ENCODE results near the gene CYP27A1.

CYP27A1 gene

DNA sequence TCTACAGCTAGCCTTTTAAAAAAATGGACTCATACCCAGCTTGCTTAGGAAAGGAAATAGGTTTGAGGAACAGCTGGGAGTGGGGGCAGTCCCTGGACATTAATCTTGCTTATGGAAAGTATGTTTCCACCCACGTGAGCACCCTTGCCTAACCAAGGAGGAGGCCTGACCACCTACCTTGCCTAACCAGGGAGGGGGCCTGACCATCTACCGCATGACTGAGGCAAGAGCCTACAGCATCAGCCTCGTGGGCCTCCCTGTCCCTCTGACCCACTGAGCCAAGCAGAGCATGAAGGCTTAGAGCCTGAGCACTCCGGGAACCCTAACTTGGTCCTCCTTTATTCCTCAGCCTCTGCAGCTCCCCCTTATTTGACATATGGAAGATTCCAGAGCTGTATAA, 29.4 kb downstream of the CYP27A1 start:
- DNase-seq (ENCODE audit: low read depth): no peak

DNA sequence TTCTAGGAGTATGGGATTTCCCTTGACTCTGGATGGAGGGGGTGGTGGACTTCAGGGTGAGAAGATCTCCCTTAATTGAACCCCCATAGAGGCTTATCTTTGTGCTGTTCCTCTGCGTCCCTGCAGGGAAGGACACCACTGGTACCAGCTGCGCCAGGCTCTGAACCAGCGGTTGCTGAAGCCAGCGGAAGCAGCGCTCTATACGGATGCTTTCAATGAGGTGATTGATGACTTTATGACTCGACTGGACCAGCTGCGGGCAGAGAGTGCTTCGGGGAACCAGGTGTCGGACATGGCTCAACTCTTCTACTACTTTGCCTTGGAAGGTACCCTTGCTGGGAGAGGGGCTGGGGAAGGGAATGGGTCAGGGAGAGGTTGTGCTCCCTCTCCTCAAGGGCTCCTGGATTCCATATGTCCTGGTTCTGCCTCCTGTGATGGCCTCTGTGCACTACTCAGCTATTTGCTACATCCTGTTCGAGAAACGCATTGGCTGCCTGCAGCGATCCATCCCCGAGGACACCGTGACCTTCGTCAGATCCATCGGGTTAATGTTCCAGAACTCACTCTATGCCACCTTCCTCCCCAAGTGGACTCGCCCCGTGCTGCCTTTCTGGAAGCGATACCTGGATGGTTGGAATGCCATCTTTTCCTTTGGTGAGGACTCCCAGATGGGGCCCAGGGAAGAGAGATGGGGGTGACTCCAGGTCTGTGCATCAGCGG, 30.3 kb downstream of the CYP27A1 start:
- no peak for DNase-seq (ENCODE audit: low read depth)

- no peak for DNase-seq (ENCODE audit: low read depth)
These were observed 30.9 kb downstream of the CYP27A1 start for GRCh38 chr2:218812861-218813260.

DNA sequence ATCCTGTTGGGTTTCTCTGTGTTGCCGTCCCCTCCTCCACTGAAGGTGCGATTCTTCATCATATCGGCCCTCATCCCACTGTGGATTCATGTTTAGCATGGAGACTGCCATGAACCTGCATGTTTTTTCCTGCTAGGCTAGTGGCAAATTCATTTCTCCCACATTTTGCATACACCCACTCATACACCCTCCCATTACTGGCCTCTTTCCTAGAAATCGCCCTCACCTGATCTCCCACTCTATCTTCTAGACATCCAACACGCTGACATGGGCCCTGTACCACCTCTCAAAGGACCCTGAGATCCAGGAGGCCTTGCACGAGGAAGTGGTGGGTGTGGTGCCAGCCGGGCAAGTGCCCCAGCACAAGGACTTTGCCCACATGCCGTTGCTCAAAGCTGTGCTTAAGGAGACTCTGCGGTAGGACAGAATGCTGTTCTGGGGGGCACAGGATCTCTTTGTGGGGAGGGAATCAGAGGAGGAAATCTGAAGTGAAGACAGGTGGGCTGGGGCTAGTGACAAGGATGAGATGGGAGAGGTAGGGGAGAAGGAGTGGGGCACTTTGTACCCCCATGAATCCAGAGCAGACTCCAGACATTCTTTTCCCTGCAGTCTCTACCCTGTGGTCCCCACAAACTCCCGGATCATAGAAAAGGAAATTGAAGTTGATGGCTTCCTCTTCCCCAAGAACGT, 32.0 kb downstream of the CYP27A1 start:
- no peak for DNase-seq (ENCODE audit: low read depth)

DNA sequence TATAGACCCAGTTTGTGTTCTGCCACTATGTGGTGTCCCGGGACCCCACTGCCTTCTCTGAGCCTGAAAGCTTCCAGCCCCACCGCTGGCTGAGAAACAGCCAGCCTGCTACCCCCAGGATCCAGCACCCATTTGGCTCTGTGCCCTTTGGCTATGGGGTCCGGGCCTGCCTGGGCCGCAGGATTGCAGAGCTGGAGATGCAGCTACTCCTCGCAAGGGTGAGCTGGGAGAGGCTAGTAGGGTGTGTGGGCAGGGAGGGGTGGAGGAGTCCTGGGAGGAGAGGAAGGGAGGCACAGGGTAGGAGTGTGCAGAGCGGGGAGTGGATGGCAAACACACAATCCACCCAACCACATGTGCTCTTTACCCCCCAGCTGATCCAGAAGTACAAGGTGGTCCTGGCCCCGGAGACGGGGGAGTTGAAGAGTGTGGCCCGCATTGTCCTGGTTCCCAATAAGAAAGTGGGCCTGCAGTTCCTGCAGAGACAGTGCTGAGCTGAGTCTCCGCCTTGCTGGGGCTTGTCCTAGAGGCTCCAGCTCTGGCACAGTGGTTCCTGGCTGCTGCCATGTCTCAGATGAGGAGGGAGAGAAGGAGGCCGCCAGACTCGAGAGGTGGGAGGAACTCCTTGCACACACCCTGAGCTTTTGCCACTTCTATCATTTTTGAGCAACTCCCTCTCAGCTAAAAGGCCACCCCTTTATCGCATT, 32.7 kb downstream of the CYP27A1 start:
- no peak for DNase-seq (ENCODE audit: low read depth)

DNA sequence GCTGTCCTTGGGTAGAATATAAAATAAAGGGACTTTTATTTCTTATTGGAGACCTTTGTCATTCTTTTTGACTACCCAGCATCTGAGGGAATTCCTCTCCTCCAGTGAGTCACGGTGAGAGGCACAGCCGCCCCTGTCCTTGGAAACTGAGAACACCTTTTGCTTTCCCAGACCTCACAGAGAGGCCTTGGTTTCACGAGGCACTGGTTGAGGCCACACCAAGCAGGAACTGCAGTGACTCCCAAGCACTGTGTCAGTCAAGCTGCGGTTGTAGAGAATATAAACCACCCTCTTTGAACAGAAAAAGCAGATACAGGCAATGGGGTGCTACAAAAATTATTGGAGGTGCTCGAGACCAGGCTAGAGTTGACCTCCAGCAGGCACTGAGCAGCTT, 33.3 kb downstream of the CYP27A1 start:
- DNase-seq (ENCODE audit: low read depth): no peak

DNA sequence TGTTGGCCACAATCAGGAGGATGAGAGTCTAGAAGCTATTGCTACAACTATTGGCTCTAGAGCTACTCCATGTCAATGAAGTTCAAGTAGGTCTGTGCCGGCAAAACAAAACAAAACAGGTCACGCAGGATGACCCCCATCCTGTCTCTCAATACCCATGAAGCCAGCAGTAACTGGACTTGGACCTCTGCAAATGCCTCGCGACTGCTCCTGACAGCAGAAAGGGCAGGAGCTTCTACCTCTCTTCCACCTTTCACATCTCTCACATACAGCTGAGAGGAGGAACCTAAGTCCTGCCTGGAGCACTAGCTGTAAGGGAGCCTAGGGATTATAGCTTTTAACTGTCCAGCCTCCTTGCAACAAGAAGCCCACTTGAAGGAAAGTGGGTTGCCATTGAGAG, 33.7 kb downstream of the CYP27A1 start:
- DNase-seq (ENCODE audit: low read depth): no peak

DNA sequence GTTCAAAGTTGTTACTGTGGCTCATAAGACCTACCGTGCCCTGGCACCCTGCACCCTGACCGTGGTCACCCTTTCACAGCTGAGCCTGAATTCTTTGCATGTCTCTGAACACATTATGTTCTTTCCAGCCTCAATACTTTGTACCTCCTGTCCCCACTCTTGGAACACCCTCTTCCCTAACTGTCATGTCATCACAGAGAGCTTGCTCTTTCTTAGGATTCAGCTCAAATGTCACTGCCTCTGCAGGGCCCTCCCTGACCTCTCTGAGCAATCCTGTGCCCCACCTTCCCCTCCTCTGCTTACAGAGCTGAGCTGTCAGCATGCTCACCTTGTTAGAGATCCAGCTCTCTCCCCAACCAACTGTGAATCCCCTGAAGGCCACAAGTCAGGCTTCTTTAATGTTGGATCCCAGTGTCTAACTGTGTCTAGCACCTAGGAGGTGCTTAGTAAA, 34.6 kb downstream of the CYP27A1 start:
- no peak for DNase-seq (ENCODE audit: low read depth)

DNA sequence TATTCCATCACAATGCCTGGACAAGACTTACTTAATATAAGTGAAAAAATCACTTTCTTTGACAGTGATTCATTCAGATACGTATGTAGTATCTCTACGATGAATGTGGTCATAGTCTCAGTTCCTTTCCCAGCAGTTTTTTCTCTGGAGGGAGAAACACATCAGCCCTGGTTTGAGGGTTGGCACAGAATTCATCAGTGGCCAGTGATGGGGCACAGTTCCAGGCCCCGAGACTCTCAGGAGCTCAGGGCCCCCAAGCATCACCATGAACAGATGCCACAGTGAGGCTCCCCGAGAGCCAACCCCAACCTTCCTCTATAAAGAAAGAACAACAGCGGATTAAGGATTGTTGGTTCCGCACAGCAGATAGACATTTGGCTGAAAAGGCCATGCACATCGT, 37.1 kb downstream of the CYP27A1 start:
- DNase-seq (ENCODE audit: low read depth): no peak

GRCh38 chr2:218820746-218821369, 38.9 kb downstream of the CYP27A1 start:
- DNase-seq (ENCODE audit: low read depth): no peak

- no peak for DNase-seq (ENCODE audit: low read depth)
These were observed 39.8 kb downstream of the CYP27A1 start for GRCh38 chr2:218821605-218822211.

- no peak for DNase-seq (ENCODE audit: low read depth)
These were observed 40.7 kb downstream of the CYP27A1 start for GRCh38 chr2:218822622-218823021.

DNA sequence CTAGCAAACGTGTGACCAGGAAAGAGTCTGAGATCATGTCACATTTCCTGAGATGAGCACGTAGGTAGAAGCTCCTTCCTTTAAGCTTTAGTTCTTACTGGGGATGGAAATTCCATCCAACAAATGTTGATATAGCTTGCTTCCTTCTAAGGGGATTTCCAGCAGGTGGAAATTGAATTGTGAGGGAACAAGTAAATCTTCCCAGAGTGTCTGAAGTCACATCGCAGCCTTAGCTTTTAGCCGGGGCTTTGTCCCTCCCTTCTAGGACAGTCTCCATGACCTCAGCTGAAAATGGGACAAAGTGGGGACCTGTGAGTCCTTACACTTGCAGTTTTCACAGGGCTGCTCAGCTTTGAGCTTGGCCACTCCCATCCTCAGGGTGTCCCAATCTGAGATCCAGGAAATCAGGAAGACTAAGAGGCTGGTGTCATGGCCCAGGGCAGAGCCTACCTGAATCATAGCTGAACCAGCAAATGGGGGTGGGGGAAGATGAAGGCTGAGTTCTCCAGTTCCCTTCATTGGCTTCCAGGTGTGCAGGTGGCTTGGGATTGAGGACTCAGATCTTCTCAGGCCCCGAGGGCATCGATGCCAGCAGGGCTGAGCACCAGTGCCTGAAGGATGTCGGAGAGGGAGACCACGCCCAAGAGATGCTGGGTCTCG, 41.4 kb downstream of the CYP27A1 start:
- no peak for DNase-seq (ENCODE audit: low read depth)

GRCh38 chr2:218824004-218824403, 42.1 kb downstream of the CYP27A1 start:
- no peak for DNase-seq (ENCODE audit: low read depth)

DNA sequence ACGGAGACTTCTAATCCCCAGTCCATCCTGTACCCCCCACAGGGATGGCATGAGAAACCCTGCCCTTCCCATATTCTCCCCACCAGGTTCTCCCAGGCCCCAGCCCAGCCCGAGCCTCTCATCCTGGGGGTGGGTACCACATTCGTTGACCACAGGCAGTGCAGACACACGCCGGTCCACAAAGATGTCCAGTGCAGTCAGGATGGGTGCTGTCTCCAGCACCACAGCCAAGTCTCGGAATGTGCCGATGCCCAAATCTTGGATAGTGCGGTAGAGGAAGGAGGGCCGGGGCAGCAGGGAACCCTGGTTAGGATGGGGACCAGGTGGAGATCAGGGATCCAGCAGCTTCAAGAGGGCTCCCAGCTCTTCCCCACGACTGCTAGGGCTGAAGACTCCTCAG, 44.8 kb downstream of the CYP27A1 start:
- no peak for DNase-seq (ENCODE audit: low read depth)

- no peak for DNase-seq (ENCODE audit: low read depth)
These were observed 45.9 kb downstream of the CYP27A1 start for GRCh38 chr2:218827701-218828476.

GRCh38 chr2:218828477-218828778, 46.5 kb downstream of the CYP27A1 start:
- DNase-seq (ENCODE audit: low read depth): no peak

- no peak for DNase-seq (ENCODE audit: low read depth)
These were observed 48.0 kb downstream of the CYP27A1 start for GRCh38 chr2:218829868-218830451.

DNA sequence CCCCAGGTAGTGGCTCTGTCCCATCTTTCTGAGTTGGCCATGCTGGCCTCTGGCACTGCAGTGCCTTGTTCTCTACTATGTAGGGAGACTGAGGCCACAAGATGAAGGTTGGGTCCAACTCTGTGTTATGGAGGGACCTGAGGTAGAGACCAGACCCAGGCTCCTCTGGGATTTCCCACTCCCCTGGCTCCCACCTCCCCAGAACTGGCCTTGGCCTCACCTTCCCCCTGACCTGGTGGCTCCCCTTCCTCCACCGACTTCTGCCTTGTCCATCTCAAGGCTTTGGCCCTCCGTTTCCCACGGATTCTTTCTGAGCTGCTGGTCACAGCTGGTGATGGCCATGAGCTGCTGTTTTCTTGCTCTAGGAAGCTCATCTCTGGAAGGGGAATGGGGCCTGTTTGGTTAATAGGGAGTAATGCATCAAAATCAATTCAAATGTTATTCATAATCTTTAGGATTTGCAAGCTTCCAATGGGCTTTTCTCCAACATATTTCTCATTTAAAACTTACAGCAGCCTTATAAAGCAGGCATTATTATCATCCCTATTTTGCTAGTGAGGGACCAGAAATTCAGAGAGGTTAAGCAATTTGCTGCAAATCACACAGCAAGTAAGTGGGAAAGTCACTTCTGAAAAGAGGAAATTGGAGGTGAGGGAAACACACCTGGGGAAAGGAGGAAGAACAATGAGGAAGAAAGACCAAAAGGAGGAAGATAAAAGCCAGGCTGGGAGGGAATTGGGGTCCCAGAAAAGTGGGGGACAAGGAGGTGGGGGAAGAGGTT, 48.8 kb downstream of the CYP27A1 start:
- DNase-seq (ENCODE audit: low read depth): no peak

Measured in T-helper 22 cell (primary cell).